Hematopoietic multipotent progenitor cell treated with erythropoietin and hydrocortisone succinate and interleukin-3 and kit ligand, for 15 days (in vitro differentiated cells): ENCODE results near the gene STIM1.

Experiments used
- DNase-seq: peaks from one replicate; pipeline ENCODE4 v3.0.0-alpha.2; 2015; ENCODE audit warnings: low spot score

The STIM1 gene

GRCh38 chr11:3952715-3953114 is 97.3 kb downstream of the STIM1 start:
- no peak for DNase-seq

- DNase-seq = no peak
Observed at GRCh38 chr11:3953327-3953726, 97.9 kb downstream of the STIM1 start.

- no peak for DNase-seq
Observed at GRCh38 chr11:3954448-3955298, 99.2 kb downstream of the STIM1 start.

- no peak for DNase-seq
Observed at GRCh38 chr11:3955299-3955665, 99.8 kb downstream of the STIM1 start.

GRCh38 chr11:3956038-3956437 is 100.6 kb downstream of the STIM1 start:
- no peak for DNase-seq

GRCh38 chr11:3956748-3957147 is 101.3 kb downstream of the STIM1 start:
- no peak for DNase-seq

- DNase-seq = no peak
Observed at GRCh38 chr11:3957437-3957836, 102.0 kb downstream of the STIM1 start.

- no peak for DNase-seq
Observed at GRCh38 chr11:3958281-3958680, 102.8 kb downstream of the STIM1 start.

GRCh38 chr11:3959015-3959902 is 103.8 kb downstream of the STIM1 start:
- DNase-seq = peak; percentile 23

GRCh38 chr11:3959903-3960265 is 104.4 kb downstream of the STIM1 start:
- DNase-seq = no peak

- DNase-seq = no peak
Observed at GRCh38 chr11:3962406-3962840, 107.0 kb downstream of the STIM1 start.

- no peak for DNase-seq
Observed at GRCh38 chr11:3964056-3964455, 108.6 kb downstream of the STIM1 start.

GRCh38 chr11:3964935-3965604 is 109.6 kb downstream of the STIM1 start:
- no peak for DNase-seq

GRCh38 chr11:3967695-3968094 is 112.2 kb downstream of the STIM1 start:
- no peak for DNase-seq

- DNase-seq = no peak
Observed at GRCh38 chr11:3969200-3969599, 113.7 kb downstream of the STIM1 start.

GRCh38 chr11:3969613-3970012 is 114.1 kb downstream of the STIM1 start:
- no peak for DNase-seq

- DNase-seq = no peak
Observed at GRCh38 chr11:3970108-3970507, 114.6 kb downstream of the STIM1 start.

GRCh38 chr11:3971756-3972404 is 116.4 kb downstream of the STIM1 start:
- no peak for DNase-seq

GRCh38 chr11:3972431-3972830 is 117.0 kb downstream of the STIM1 start:
- DNase-seq = no peak

GRCh38 chr11:3977078-3977477 is 121.6 kb downstream of the STIM1 start:
- no peak for DNase-seq

GRCh38 chr11:3981084-3981633 is 125.7 kb downstream of the STIM1 start:
- DNase-seq = no peak

GRCh38 chr11:3982431-3982830 is 127.0 kb downstream of the STIM1 start:
- DNase-seq = no peak
